Ishikawa (cell line): ENCODE measurements around the gene METRN.

Experiments used
- CEBPB ChIP-seq: IDR thresholded peaks from 2 replicates; pipeline ENCODE4 v1.6.1; 2012
- CREB1 ChIP-seq: IDR thresholded peaks from 2 replicates; pipeline ENCODE4 v1.6.1; 2012; ENCODE audit warnings: low read depth
- EGR1 ChIP-seq: IDR thresholded peaks from 2 replicates; pipeline ENCODE4 v1.6.1; 2012
- EP300 ChIP-seq: IDR thresholded peaks from 2 replicates; pipeline ENCODE4 v1.6.1; 2012; ENCODE audit warnings: borderline replicate concordance
- FOXM1 ChIP-seq: IDR thresholded peaks from 2 replicates; pipeline ENCODE4 v1.6.1; 2012; ENCODE audit warnings: low read depth, borderline replicate concordance
- MAX ChIP-seq: IDR thresholded peaks from 2 replicates; pipeline ENCODE4 v1.6.1; 2012
- NFIC ChIP-seq: IDR thresholded peaks from 2 replicates; pipeline ENCODE4 v1.6.1; 2012
- RAD21 ChIP-seq: IDR thresholded peaks from 2 replicates; pipeline ENCODE4 v1.6.1; 2012; ENCODE audit warnings: low read depth
- REST ChIP-seq: IDR thresholded peaks from 2 replicates; pipeline ENCODE4 v1.6.1; 2012; ENCODE audit warnings: low read depth, mild to moderate bottlenecking
- TAF1 ChIP-seq: IDR thresholded peaks from 2 replicates; pipeline ENCODE4 v1.6.1; 2012; ENCODE audit warnings: low read depth, mild to moderate bottlenecking
- USF1 ChIP-seq: IDR thresholded peaks from 2 replicates; pipeline ENCODE4 v1.6.1; 2012
- YY1 ChIP-seq: IDR thresholded peaks from 2 replicates; pipeline ENCODE4 v1.6.1; 2012; ENCODE audit warnings: low read depth

- TF ChIP-seq EGR1 (no peak), CEBPB (no peak), RAD21 (no peak), NFIC (no peak), CREB1 (no peak), REST (no peak), EP300 (no peak), YY1 (no peak), FOXM1 (no peak), USF1 (no peak), TAF1 (no peak), MAX (no peak)
Observed at GRCh38 chr16:762595-763268, 47.8 kb downstream of the METRN start.
